Measurements from ENCODE around the gene SDHAF4. TPM values are rescaled to one million over a fixed set of nuclear protein-coding genes. Genes with fewer than 3 reads are reported as not detected.

The SDHAF4 gene
- total RNA-seq, result 10.6 and 11.8 TPM in 2 replicates

- H3K36me3 Mint-ChIP-seq (ENCODE audit: low read depth), result peaks cover 14% of the 10 kb centered on the region
- peak; percentile 92 for DNase-seq (ENCODE audit: low spot score)
- peak within 1 kb of the TSS; percentile 81 for H3K27ac Mint-ChIP-seq
- peaks cover 31% of the 10 kb centered on the region for H3K4me1 Mint-ChIP-seq (ENCODE audit: low read depth)
- intact Hi-C loops (cut with micrococcal nuclease), result loop anchor here (1.0 kb wide), 4 partner anchors 9 to 154 kb away; partner anchors contain the start of genes FAM135A and SMAP1
- peaks cover 5% of the 10 kb centered on the region for H3K9me3 Mint-ChIP-seq
- no peaks in the 10 kb centered on the region for H3K27me3 Mint-ChIP-seq (ENCODE audit: insufficient read depth)
- H3K4me3 Mint-ChIP-seq, result peak within 1 kb of the TSS; percentile 88
These were observed at the start of gene SDHAF4 for GRCh38 chr6:70566751-70567382. Gene SDHAF4, plus strand, starts transcription at chr6:70566930. Its CDS starts 11 bp downstream, at chr6:70566941.

GRCh38 chr6:70518723-70519122 lies 48.0 kb upstream of the SDHAF4 start:
- H3K36me3 Mint-ChIP-seq (ENCODE audit: low read depth), result no peaks in the 10 kb centered on the region
- H3K27me3 Mint-ChIP-seq (ENCODE audit: insufficient read depth), result no peaks in the 10 kb centered on the region
- H3K9me3 Mint-ChIP-seq, result no peaks in the 10 kb centered on the region

GRCh38 chr6:70520575-70520974 lies 46.2 kb upstream of the SDHAF4 start:
- H3K4me3 Mint-ChIP-seq, result no peak overlapping the region
- peaks cover 2% of the 10 kb centered on the region for H3K36me3 Mint-ChIP-seq (ENCODE audit: low read depth)
- H3K4me1 Mint-ChIP-seq (ENCODE audit: low read depth), result peaks cover 7% of the 10 kb centered on the region
- no peak overlapping the region for H3K27ac Mint-ChIP-seq
- H3K27me3 Mint-ChIP-seq (ENCODE audit: insufficient read depth), result no peaks in the 10 kb centered on the region
- no peaks in the 10 kb centered on the region for H3K9me3 Mint-ChIP-seq
- no peak for DNase-seq (ENCODE audit: low spot score)
- intact Hi-C loops (cut with micrococcal nuclease), result loop anchor here (1.0 to 10.0 kb wide), 4 partner anchors 166 to 494 kb away; no protein-coding TSS in a partner anchor

More at GRCh38 chr6:70518723-70519122, 48.0 kb upstream of the SDHAF4 start:
- DNase-seq (ENCODE audit: low spot score), result no peak
- Mint-ChIP-seq H3K4me1 (ENCODE audit: low read depth) (peaks cover 7% of the 10 kb centered on the region), H3K27ac (no peak overlapping the region), H3K4me3 (no peak overlapping the region)
- intact Hi-C loops (cut with micrococcal nuclease), result no loop called here

GRCh38 chr6:70524721-70525286 lies 41.9 kb upstream of the SDHAF4 start:
- DNase-seq (ENCODE audit: low spot score), result no peak
- Mint-ChIP-seq H3K27me3 (ENCODE audit: insufficient read depth) (no peaks in the 10 kb centered on the region), H3K9me3 (no peaks in the 10 kb centered on the region), H3K4me3 (no peak overlapping the region), H3K4me1 (ENCODE audit: low read depth) (no peaks in the 10 kb centered on the region), H3K36me3 (ENCODE audit: low read depth) (peaks cover 5% of the 10 kb centered on the region), H3K27ac (no peak overlapping the region)
- intact Hi-C loops (cut with micrococcal nuclease), result loop anchor here (10.0 kb wide), 1 partner anchor 490 kb away; no protein-coding TSS in a partner anchor

GRCh38 chr6:70527071-70527737 lies 39.5 kb upstream of the SDHAF4 start:
- no peak overlapping the region for H3K4me3 Mint-ChIP-seq
- no peaks in the 10 kb centered on the region for H3K4me1 Mint-ChIP-seq (ENCODE audit: low read depth)
- H3K27me3 Mint-ChIP-seq (ENCODE audit: insufficient read depth), result no peaks in the 10 kb centered on the region
- no peak overlapping the region for H3K27ac Mint-ChIP-seq
- intact Hi-C loops (cut with micrococcal nuclease), result loop anchor here (10.0 kb wide), 1 partner anchor 488 kb away; no protein-coding TSS in a partner anchor
- peaks cover 5% of the 10 kb centered on the region for H3K36me3 Mint-ChIP-seq (ENCODE audit: low read depth)
- no peak for DNase-seq (ENCODE audit: low spot score)
- no peaks in the 10 kb centered on the region for H3K9me3 Mint-ChIP-seq

GRCh38 chr6:70530023-70530422 lies 36.7 kb upstream of the SDHAF4 start:
- Mint-ChIP-seq H3K4me3 (no peak overlapping the region), H3K36me3 (ENCODE audit: low read depth) (peaks cover 3% of the 10 kb centered on the region), H3K27me3 (ENCODE audit: insufficient read depth) (no peaks in the 10 kb centered on the region), H3K27ac (no peak overlapping the region), H3K4me1 (ENCODE audit: low read depth) (no peaks in the 10 kb centered on the region), H3K9me3 (no peaks in the 10 kb centered on the region)
- intact Hi-C loops (cut with micrococcal nuclease), result no loop called here
- no peak for DNase-seq (ENCODE audit: low spot score)

GRCh38 chr6:70531133-70531532 lies 35.6 kb upstream of the SDHAF4 start:
- intact Hi-C loops (cut with micrococcal nuclease), result no loop called here
- H3K4me1 Mint-ChIP-seq (ENCODE audit: low read depth), result no peaks in the 10 kb centered on the region
- DNase-seq (ENCODE audit: low spot score), result no peak
- no peaks in the 10 kb centered on the region for H3K27me3 Mint-ChIP-seq (ENCODE audit: insufficient read depth)
- H3K4me3 Mint-ChIP-seq, result no peak overlapping the region
- no peak overlapping the region for H3K27ac Mint-ChIP-seq
- H3K36me3 Mint-ChIP-seq (ENCODE audit: low read depth), result peaks cover 1% of the 10 kb centered on the region
- no peaks in the 10 kb centered on the region for H3K9me3 Mint-ChIP-seq

GRCh38 chr6:70537266-70537665 lies 29.5 kb upstream of the SDHAF4 start:
- no peaks in the 10 kb centered on the region for H3K27me3 Mint-ChIP-seq (ENCODE audit: insufficient read depth)
- H3K27ac Mint-ChIP-seq, result no peak overlapping the region

GRCh38 chr6:70538376-70538775 lies 28.4 kb upstream of the SDHAF4 start:
- no peak for DNase-seq (ENCODE audit: low spot score)
- Mint-ChIP-seq H3K27me3 (ENCODE audit: insufficient read depth) (no peaks in the 10 kb centered on the region), H3K4me3 (no peak overlapping the region), H3K36me3 (ENCODE audit: low read depth) (peaks cover 2% of the 10 kb centered on the region), H3K4me1 (ENCODE audit: low read depth) (no peaks in the 10 kb centered on the region), H3K27ac (no peak overlapping the region), H3K9me3 (no peaks in the 10 kb centered on the region)
- intact Hi-C loops (cut with micrococcal nuclease), result no loop called here

More at GRCh38 chr6:70537266-70537665, 29.5 kb upstream of the SDHAF4 start:
- DNase-seq (ENCODE audit: low spot score), result no peak
- intact Hi-C loops (cut with micrococcal nuclease), result no loop called here
- Mint-ChIP-seq H3K36me3 (ENCODE audit: low read depth) (peaks cover 2% of the 10 kb centered on the region), H3K4me3 (no peak overlapping the region), H3K4me1 (ENCODE audit: low read depth) (no peaks in the 10 kb centered on the region), H3K9me3 (no peaks in the 10 kb centered on the region)

- intact Hi-C loops (cut with micrococcal nuclease), result loop anchor here (1.0 kb wide), 1 partner anchor 139 kb away; no protein-coding TSS in a partner anchor
- DNase-seq (ENCODE audit: low spot score), result no peak
- peaks cover 2% of the 10 kb centered on the region for H3K36me3 Mint-ChIP-seq (ENCODE audit: low read depth)
- peaks cover 2% of the 10 kb centered on the region for H3K27me3 Mint-ChIP-seq (ENCODE audit: insufficient read depth)
- H3K4me3 Mint-ChIP-seq, result no peak overlapping the region
- no peak overlapping the region for H3K27ac Mint-ChIP-seq
- H3K4me1 Mint-ChIP-seq (ENCODE audit: low read depth), result no peaks in the 10 kb centered on the region
- H3K9me3 Mint-ChIP-seq, result no peaks in the 10 kb centered on the region
These were observed 19.4 kb upstream of the SDHAF4 start for GRCh38 chr6:70547313-70547712.

GRCh38 chr6:70547905-70548304 lies 18.8 kb upstream of the SDHAF4 start:
- H3K4me3 Mint-ChIP-seq, result no peak overlapping the region
- H3K36me3 Mint-ChIP-seq (ENCODE audit: low read depth), result peaks cover 2% of the 10 kb centered on the region
- H3K9me3 Mint-ChIP-seq, result no peaks in the 10 kb centered on the region
- DNase-seq (ENCODE audit: low spot score), result no peak
- no peak overlapping the region for H3K27ac Mint-ChIP-seq
- peaks cover 2% of the 10 kb centered on the region for H3K27me3 Mint-ChIP-seq (ENCODE audit: insufficient read depth)
- no peaks in the 10 kb centered on the region for H3K4me1 Mint-ChIP-seq (ENCODE audit: low read depth)
- intact Hi-C loops (cut with micrococcal nuclease), result loop anchor here (1.0 kb wide), 1 partner anchor 138 kb away; no protein-coding TSS in a partner anchor

GRCh38 chr6:70549327-70549726 lies 17.4 kb upstream of the SDHAF4 start:
- Mint-ChIP-seq H3K36me3 (ENCODE audit: low read depth) (peaks cover 2% of the 10 kb centered on the region), H3K4me3 (no peak overlapping the region), H3K9me3 (no peaks in the 10 kb centered on the region), H3K27me3 (ENCODE audit: insufficient read depth) (peaks cover 2% of the 10 kb centered on the region), H3K27ac (no peak overlapping the region), H3K4me1 (ENCODE audit: low read depth) (no peaks in the 10 kb centered on the region)
- intact Hi-C loops (cut with micrococcal nuclease), result no loop called here
- DNase-seq (ENCODE audit: low spot score), result no peak

GRCh38 chr6:70551566-70551965 lies 15.2 kb upstream of the SDHAF4 start:
- Mint-ChIP-seq H3K27ac (no peak overlapping the region), H3K4me1 (ENCODE audit: low read depth) (no peaks in the 10 kb centered on the region), H3K4me3 (no peak overlapping the region), H3K36me3 (ENCODE audit: low read depth) (peaks cover 2% of the 10 kb centered on the region), H3K9me3 (no peaks in the 10 kb centered on the region), H3K27me3 (ENCODE audit: insufficient read depth) (peaks cover 4% of the 10 kb centered on the region)
- intact Hi-C loops (cut with micrococcal nuclease), result no loop called here
- DNase-seq (ENCODE audit: low spot score), result no peak
